Measurements from ENCODE around the gene TRABD2B. TPM values are rescaled to one million over a fixed set of nuclear protein-coding genes. Genes with fewer than 3 reads are reported as not detected.

TRABD2B gene
- total and polyA plus RNA-seq, 12 donors = 0.33 to 3.3 (median 0.83) TPM

DNA sequence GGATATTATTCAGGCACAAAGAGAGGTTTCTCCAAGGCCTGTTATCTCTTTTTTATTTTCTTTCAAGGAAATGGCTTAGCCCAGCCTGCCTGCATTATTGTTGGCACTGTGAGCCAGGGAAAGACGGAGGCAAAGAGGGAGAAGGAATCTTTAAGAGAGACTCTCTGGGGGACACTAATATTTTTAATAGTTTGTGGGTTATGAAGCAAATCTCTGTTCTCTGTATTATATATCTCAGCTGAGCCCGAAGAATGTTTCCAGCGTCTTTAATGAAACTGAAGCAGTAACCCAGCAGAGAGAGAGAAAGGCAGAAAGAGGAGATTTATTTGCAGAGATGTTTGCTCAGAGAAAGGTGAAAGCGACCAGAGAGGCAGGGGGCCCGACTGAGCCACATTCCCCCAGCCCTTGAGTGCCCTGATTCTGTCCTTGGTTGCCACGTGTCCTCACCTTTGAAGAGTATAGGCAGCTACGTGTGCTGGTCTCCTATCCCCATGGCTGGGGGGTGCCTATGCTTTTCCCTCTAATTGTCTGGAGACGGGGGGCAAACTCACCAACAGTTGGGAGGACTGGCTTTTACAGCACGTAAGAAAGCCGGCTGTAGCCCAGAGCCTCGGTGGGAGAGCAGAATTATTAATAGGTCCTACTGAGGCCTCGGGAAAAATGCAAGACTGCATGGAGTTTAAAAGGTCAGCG, 166.4 kb downstream of the TRABD2B start:
- TF ChIP-seq POLR2A (IDR thresholded peaks at IDR 0.05) (no peak), CTCF (IDR thresholded peaks at IDR 0.05) (no peak)
- H3K4me3 ChIP-seq = no peak overlapping the region
- no peaks in the 10 kb centered on the region for H3K4me1 ChIP-seq (replicated peaks in 1 of 2)
- H3K36me3 ChIP-seq (replicated peaks in 1 of 2) = no peaks in the 10 kb centered on the region
- DNase-seq = no peak
- 67 to 71% (median 69%) methylated on average over 12 to 13 of the region's 13 CpGs for WGBS, 4 donors
- no peaks in the 10 kb centered on the region for H3K27me3 ChIP-seq
- no peak overlapping the region for H3K27ac ChIP-seq
- intact Hi-C loops (cut with DNase I) = no loop called here
- H3K9me3 ChIP-seq (replicated peaks in 1 of 3) = peaks cover 0 to 12% (median 0%) of the 10 kb centered on the region in 3 donors

- intact Hi-C loops (cut with DNase I) = no loop called here
- TF ChIP-seq POLR2A (IDR thresholded peaks at IDR 0.05) = no peak
- Histone ChIP-seq H3K27ac (no peak overlapping the region), H3K27me3 (no peaks in the 10 kb centered on the region), H3K36me3 (replicated peaks in 1 of 2) (no peaks in the 10 kb centered on the region), H3K4me1 (replicated peaks in 1 of 2) (no peaks in the 10 kb centered on the region), H3K4me3 (no peak overlapping the region), H3K9me3 (replicated peaks in 1 of 3) (peaks cover 0 to 4% (median 0%) of the 10 kb centered on the region in 3 donors)
- DNase-seq = no peak
- WGBS, 4 donors = 53 to 68% (median 63%) methylated on average over 4 of the region's 4 CpGs
These were observed 167.2 kb downstream of the TRABD2B start for GRCh38 chr1:47830021-47830420.

DNA sequence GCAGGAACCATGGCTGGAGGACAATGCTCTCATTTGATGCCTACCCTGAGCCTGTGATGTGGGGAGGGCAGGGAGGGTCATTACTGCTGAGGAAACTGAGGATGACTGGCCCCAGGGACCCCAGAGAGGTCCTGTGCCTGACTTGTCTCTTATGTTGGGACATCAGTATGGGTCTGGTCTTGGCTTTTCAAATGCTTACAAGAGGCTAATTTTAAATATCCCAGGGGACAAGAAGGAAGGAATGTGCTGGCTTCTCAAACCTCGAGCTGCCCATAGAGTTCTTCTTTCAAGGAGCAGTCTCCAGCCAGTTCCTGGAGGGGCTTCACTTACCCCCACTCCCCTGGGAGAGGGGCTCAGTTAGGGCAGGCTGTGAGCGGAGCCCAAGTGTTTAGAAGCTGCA, 168.2 kb downstream of the TRABD2B start:
- TF ChIP-seq CTCF (IDR thresholded peaks at IDR 0.05) = no peak
- no peak for TF ChIP-seq POLR2A (IDR thresholded peaks at IDR 0.05)
- 69 to 90% (median 84%) methylated on average over 2 of the region's 2 CpGs for WGBS, 4 donors
- H3K4me3 ChIP-seq = no peak overlapping the region
- no peak overlapping the region for H3K27ac ChIP-seq
- H3K27me3 ChIP-seq = no peaks in the 10 kb centered on the region
- no peak for DNase-seq
- no peaks in the 10 kb centered on the region for H3K4me1 ChIP-seq (replicated peaks in 1 of 2)
- H3K36me3 ChIP-seq (replicated peaks in 1 of 2) = no peaks in the 10 kb centered on the region
- H3K9me3 ChIP-seq (replicated peaks in 1 of 3) = no peaks in the 10 kb centered on the region
- intact Hi-C loops (cut with DNase I) = no loop called here

DNA sequence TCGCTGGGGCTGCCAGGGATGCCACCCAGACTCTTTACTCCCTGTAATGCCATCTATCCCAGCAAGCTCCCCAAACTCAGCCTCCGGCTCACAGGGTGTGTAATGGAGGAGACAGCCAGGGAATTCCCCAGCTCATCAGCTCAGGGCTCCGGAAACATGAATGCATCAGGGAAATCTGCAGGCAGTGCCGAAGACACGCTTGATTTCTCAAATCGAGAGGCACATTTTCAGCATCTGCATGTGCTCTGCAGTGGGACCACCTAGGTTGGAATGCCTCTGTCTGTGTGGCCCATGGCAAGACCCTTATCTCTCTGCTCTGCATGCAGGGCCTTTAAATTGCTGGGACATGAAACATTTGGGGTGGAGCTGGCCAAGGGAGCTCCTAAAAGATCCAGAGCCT, 170.1 kb downstream of the TRABD2B start:
- DNase-seq = no peak
- no peak overlapping the region for H3K4me3 ChIP-seq
- no peaks in the 10 kb centered on the region for H3K9me3 ChIP-seq (replicated peaks in 1 of 3)
- H3K27ac ChIP-seq = no peak overlapping the region
- TF ChIP-seq POLR2A (IDR thresholded peaks at IDR 0.05) (no peak), CTCF (IDR thresholded peaks at IDR 0.05) (no peak)
- no peaks in the 10 kb centered on the region for H3K27me3 ChIP-seq
- H3K4me1 ChIP-seq (replicated peaks in 1 of 2) = no peaks in the 10 kb centered on the region
- intact Hi-C loops (cut with DNase I) = no loop called here
- no peaks in the 10 kb centered on the region for H3K36me3 ChIP-seq (replicated peaks in 1 of 2)
- 78 to 96% (median 85%) methylated on average over 5 to 6 of the region's 6 CpGs for WGBS, 4 donors

DNA sequence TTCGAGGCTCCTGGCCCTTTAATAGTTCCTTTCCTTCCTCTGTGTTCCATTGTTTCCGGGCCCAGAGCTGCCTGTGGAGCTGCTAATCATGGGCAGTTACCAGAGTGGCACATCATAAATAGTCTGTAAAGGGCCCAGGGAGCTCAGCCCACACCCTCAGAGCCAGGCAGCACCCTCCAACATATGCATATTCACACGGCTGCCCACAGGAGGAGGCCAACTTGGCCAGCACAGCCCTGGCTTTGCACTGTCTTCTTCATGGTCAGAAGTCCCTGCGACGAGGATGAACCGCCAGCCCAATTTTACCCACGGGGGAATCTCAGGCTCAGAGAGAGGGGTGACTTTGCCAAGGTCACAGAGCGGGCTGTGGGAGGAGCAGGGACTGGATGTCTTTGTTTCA, 172.5 kb downstream of the TRABD2B start:
- TF ChIP-seq POLR2A (IDR thresholded peaks at IDR 0.05) (no peak), CTCF (IDR thresholded peaks at IDR 0.05) (no peak)
- Histone ChIP-seq H3K27me3 (no peaks in the 10 kb centered on the region), H3K36me3 (replicated peaks in 1 of 2) (no peaks in the 10 kb centered on the region), H3K4me1 (replicated peaks in 1 of 2) (no peaks in the 10 kb centered on the region), H3K27ac (no peak overlapping the region), H3K9me3 (replicated peaks in 1 of 3) (no peaks in the 10 kb centered on the region), H3K4me3 (no peak overlapping the region)
- intact Hi-C loops (cut with DNase I) = no loop called here
- no peak for DNase-seq
- WGBS, 4 donors = 68 to 88% (median 77%) methylated on average over 3 to 8 of the region's 8 CpGs
